Measurements from ENCODE around the gene FKBP8.

DNA sequence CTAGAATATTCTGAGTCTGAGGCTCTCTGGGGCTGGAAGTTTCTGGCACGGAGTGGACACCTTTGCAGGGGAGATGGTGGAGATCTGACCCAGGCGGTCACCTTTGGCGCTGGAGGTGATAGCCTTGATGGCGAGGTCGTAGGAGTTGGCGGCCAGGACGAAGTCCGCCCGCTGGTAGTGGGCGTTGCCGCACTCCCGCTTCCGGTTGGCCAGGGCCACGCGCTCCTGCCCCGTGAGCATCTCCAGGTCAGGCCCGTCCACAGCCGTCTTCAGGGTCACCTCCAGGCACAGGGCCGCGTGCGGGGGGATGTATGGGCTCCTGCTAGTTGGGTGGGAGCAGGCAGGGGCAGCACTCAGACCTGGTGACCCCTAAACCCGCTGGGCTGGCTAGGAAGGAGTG lies 5.3 kb downstream of the FKBP8 start:
- TF ChIP-seq, protein P1, sequence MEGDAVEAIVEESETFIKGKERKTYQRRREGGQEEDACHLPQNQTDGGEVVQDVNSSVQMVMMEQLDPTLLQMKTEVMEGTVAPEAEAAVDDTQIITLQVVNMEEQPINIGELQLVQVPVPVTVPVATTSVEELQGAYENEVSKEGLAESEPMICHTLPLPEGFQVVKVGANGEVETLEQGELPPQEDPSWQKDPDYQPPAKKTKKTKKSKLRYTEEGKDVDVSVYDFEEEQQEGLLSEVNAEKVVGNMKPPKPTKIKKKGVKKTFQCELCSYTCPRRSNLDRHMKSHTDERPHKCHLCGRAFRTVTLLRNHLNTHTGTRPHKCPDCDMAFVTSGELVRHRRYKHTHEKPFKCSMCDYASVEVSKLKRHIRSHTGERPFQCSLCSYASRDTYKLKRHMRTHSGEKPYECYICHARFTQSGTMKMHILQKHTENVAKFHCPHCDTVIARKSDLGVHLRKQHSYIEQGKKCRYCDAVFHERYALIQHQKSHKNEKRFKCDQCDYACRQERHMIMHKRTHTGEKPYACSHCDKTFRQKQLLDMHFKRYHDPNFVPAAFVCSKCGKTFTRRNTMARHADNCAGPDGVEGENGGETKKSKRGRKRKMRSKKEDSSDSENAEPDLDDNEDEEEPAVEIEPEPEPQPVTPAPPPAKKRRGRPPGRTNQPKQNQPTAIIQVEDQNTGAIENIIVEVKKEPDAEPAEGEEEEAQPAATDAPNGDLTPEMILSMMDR (IDR thresholded peaks at IDR 0.05): no peak
- no peak for TF ChIP-seq EP300 (IDR thresholded peaks at IDR 0.05)
